ENCODE measurements around the gene MEIOC. TPM values are rescaled to one million over a fixed set of nuclear protein-coding genes. Genes with fewer than 3 reads are reported as not detected.
"Not testable (repeated sequence)": the region's sequence is repeated elsewhere in the genome, so short reads cannot be mapped to it uniquely, and the experiment has no call there.

MEIOC gene
- total RNA-seq, 2 experiments from 2014 or later: 0.15 to 0.36 TPM

GRCh38 chr17:44693609-44694008 is 37.3 kb downstream of the MEIOC start:
- ChIA-PET POLR2A (no interaction called here), CTCF (no interaction called here)

GRCh38 chr17:44700288-44700687 is 44.0 kb downstream of the MEIOC start:
- POLR2A ChIA-PET, CTCF ChIA-PET: not testable (repeated sequence)

- POLR2A ChIA-PET: interaction anchor here (0.5 to 1.3 kb wide), 2 partner anchors 19 to 141 kb away, joined by 6 to 9 read pairs; partner anchors contain the start of gene CCDC43
- CTCF ChIA-PET: interaction anchor here (0.6 kb wide), 1 partner anchor 185 kb away, joined by 3 read pairs; no protein-coding TSS in a partner anchor
Observed at GRCh38 chr17:44707755-44708400, 51.6 kb downstream of the MEIOC start.

- CTCF ChIA-PET: interaction anchor here (0.6 kb wide), 1 partner anchor 186 kb away, joined by 3 read pairs; no protein-coding TSS in a partner anchor
- POLR2A ChIA-PET: interaction anchor here (0.5 to 1.3 kb wide), 2 partner anchors 20 to 140 kb away, joined by 6 to 9 read pairs; partner anchors contain the start of gene CCDC43
Observed at GRCh38 chr17:44708401-44709263, 52.4 kb downstream of the MEIOC start, which contains the start of gene DBF4B. Gene DBF4B (plus strand): TSS chr17:44708665. CDS start chr17:44708821, 156 bp downstream.

- POLR2A ChIA-PET: no interaction called here
- CTCF ChIA-PET: no interaction called here
Observed at GRCh38 chr17:44719444-44719843, 63.2 kb downstream of the MEIOC start.

- ChIA-PET CTCF (interaction anchor here (0.7 kb wide), 1 partner anchor 33 kb away, joined by 3 read pairs; no protein-coding TSS in a partner anchor), POLR2A (no interaction called here)
Observed at GRCh38 chr17:44722254-44722653, 66.0 kb downstream of the MEIOC start.

Other genes with a start within 250 kb of the MEIOC start
- 10 to 100 TPM; 37.3 to 38.8 TPM for gene GPATCH8, start 153.1 kb upstream of the MEIOC start, total RNA-seq
- under 1 TPM in 1 of 2 experiments, not detected in 1; 0.15 TPM for gene FZD2, start 99.0 kb upstream of the MEIOC start, total RNA-seq
- gene CCDC43, start 33.3 kb downstream of the MEIOC start, total RNA-seq: 10 to 100 TPM; 31.1 to 32.5 TPM
- 10 to 100 TPM; 18.6 to 20.3 TPM for gene DBF4B, start 52.2 kb downstream of the MEIOC start, total RNA-seq
- under 1 TPM; 0.10 to 0.21 TPM for gene ADAM11, start 102.5 kb downstream of the MEIOC start, total RNA-seq
- 1 to 10 TPM; 8.6 to 8.8 TPM for gene GJC1, start 173.8 kb downstream of the MEIOC start, total RNA-seq
- not detected for gene HIGD1B, start 191.4 kb downstream of the MEIOC start, total RNA-seq
- gene EFTUD2, start 243.0 kb downstream of the MEIOC start, total RNA-seq: 100 to 1,000 TPM; 239 to 242 TPM